GM18508 (cell line): ENCODE data around the gene TSKS.

Experiments
- ATAC-seq: cut with Tn5 transposase; IDR thresholded peaks from one replicate; pipeline ENCODE4 v1.9.1; 2021; ENCODE audit warnings: moderate number of reproducible peaks; ENCODE audit not compliant: insufficient read depth, unreplicated experiment

The TSKS gene

DNA sequence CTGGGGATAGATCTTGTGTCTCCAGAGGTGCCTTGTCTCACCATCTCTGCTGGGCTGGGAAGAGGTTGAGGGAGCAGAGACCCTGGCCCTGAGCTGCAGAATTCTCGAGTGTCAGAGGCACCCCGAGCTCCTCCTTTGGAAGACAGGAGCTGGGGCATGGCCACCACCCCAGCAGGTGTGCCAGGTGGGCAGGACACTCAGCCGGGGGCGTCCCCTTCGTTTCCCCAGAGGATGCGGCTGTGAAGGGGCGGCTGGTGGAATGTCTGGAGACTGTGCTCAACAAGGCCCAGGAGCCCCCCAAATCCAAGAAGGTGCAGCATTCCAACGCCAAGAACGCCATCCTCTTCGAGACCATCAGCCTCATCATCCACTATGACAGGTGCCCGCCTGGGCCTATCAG, 35.5 kb upstream of the TSKS start:
- no peak for ATAC-seq

GRCh38 chr19:49795615-49796014, 32.5 kb upstream of the TSKS start:
- no peak for ATAC-seq

DNA sequence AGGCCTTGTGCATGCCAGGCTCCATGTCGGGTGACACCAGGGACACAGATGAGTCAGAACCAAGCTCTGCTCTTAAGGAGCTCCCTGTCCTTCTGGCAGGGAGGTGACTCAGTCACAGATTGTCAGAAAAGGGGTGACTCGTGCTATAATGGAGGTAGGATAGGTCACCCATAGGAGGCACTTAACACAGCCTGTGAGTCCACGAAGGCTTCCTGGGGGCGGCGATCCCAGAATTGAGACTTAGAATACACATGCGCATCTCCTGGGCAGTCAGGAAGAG, 30.4 kb upstream of the TSKS start:
- no peak for ATAC-seq

GRCh38 chr19:49792829-49793560, 29.9 kb upstream of the TSKS start:
- no peak for ATAC-seq

GRCh38 chr19:49791776-49792445, 28.8 kb upstream of the TSKS start:
- no peak for ATAC-seq

DNA sequence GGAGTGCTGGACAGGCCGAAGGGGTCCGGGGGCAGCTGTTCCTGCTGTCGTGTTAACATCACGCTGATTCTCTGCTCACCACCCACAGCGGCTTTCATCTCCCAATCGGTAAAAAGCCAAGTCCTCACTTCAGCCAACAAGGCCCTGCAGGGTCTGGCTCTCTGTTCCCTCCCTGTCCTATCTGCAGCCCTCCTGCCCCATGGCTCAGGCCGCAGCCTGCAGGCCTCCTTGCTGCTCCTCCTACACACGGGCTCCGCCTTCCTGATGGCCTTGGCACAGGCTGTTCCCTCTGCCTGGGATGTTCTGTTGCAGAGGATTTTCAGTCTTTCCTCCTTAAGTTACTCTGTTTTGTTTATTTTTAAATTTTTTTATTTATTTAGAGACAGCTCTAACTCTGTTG, 27.8 kb upstream of the TSKS start:
- ATAC-seq, result no peak

DNA sequence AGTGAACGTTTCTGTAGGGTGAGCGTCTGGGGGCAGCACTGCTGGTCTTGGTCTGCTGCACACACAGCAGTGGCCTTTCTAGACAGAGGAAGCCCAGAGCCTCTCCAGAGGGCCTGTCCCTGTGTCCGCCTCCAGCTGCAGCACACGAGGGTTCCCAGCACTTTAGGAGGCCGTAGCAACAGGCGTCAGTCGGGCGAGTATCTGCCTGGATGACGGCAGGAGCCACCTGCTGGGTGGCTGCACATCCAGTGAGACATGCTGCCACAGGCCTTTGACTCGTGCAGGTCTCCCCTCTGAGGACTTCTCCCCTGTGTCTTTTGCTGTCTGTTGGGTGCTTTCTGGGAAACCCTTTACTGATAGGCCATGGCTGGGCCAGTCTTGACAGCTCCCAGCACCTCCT, 25.8 kb upstream of the TSKS start:
- ATAC-seq, result no peak

DNA sequence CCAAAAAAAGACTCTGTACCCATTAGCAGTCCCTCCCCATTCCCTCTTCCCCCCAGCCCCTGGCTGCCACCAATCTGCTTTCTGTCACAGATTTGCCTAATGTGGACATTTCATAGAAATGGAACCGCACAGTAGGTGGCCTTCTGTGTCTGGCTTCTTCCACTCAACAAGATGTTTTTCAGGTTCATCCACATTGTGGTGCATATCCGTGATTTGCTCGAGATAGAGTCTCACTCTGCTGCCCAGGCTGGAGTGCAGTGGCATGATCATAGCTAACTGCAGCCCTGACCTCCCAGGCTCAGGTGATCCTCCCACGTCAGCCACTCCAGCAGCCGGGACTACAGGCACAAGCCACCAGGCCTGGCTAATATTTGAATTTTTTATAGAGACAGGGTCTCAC, 24.6 kb upstream of the TSKS start:
- ATAC-seq, result no peak

DNA sequence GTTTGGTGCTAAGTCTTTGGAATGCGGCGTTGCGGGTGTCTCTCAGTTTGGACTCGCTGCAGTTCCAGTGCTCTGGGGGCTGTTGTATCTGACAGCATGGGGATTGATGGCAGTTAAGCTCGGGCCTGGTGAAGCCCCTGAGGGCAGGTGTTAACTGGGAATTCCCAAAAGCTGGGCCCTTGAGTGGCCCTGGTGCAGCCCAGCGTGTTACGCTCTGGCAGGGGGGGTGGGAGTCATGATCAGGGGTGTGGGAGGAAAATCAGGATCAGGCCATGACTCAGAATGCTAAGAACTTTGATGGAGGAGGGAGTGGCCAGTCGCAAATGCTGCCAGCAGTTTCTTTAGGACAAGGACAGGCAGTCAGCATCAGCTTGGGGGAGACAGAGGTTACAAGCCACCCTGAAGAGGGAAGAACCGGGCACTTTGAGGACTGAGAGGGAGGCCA, 23.3 kb upstream of the TSKS start:
- no peak for ATAC-seq

DNA sequence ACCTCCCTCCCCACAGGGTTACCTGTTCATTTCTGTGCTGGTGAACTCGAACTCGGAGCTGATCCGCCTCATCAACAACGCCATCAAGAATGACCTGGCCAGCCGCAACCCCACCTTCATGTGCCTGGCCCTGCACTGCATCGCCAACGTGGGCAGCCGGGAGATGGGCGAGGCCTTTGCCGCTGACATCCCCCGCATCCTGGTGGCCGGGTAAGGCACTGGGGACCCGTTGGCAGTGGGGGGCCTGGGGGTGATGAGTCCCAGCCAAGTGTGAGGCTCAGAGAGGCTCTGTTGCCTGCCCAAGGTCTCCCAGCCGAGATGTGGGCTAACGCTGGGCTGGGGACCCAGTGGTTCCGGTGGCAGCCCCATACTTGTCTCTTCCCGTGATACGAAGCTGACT, 19.4 kb upstream of the TSKS start:
- no peak for ATAC-seq

- no peak for ATAC-seq
Measured at GRCh38 chr19:49781394-49781793, 18.3 kb upstream of the TSKS start.

- ATAC-seq, result no peak
Measured at GRCh38 chr19:49780861-49781260, 17.8 kb upstream of the TSKS start.

DNA sequence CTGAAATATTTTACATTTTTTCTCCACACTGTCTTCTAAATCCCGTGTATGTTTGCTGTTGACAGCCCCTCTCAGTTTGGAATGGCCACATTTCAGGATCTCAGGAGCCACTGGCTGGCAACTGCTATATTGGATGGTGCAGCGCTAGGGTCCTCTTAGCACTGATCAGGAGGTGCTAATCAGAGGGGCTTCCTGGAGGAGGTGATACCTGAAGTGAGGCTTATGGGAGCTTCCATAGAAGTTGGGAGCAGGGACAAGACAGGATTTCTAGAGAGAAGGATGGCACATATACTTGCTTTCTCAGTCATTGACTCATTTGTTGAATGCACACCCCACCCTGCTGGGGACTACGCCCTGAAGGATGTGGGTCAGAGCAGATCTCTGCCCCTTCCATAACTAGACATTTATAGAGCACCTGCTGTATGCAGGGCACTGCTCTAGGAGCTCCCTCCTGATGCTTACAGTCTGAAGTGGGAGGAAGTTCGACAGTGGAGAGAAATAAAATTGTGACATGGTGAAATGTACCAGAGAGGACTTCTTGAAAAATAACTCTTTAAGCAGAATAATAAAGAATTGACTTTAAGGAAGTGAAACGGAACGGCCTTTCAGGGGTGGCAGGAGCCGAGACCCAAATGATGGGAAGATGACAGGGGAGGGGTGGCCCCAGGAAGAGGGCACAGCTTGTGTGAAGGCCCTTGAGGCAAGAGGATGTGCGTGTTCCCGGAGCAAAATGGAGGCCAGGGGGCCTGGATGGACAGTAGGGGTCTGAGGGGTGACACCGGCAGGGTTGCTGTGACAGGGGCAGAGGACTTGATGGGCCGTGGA, 16.8 kb upstream of the TSKS start:
- ATAC-seq, result no peak

GRCh38 chr19:49776371-49776764, 13.3 kb upstream of the TSKS start:
- ATAC-seq, result no peak

DNA sequence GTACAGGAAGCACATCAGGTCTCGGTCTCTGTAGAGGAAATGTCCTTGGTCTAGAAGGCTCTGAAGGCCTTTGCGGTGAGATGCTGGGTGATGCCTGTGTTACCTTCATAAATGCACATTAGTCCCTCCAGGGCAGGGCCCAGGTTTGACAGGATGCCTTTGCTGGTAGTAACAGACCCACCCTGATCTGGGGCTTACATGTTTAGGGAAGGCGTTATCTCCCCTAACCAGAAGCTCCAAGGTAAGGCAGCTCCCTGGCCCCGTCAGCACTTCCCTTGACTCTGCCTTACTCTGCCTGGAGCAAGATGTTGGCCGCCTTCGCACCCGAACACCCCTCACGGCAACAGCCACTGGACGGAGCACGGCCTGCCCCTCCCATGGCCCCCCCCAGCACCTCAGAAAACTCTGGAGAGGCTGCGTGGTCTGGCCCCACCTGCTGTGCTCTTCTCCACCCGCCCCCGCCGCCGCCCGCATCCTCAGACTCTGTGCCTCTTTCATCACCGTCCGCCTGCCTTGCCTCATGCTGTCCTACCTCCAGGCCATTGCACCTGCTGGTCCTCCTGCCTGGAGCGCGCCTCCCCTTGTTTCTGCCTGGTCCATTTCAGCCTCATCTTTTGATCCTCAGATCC, 12.8 kb upstream of the TSKS start:
- ATAC-seq, result no peak

GRCh38 chr19:49774969-49775368, 11.9 kb upstream of the TSKS start:
- ATAC-seq, result no peak

- no peak for ATAC-seq
Measured at GRCh38 chr19:49773663-49774350, 10.7 kb upstream of the TSKS start.

- no peak for ATAC-seq
Measured at GRCh38 chr19:49772850-49773432, 9.8 kb upstream of the TSKS start.

GRCh38 chr19:49771674-49772139, 8.6 kb upstream of the TSKS start:
- no peak for ATAC-seq

- no peak for ATAC-seq
Measured at GRCh38 chr19:49770529-49770928, 7.4 kb upstream of the TSKS start.
